ENCODE measurements around the gene FAM234A.

Gene FAM234A

GRCh38 chr16:285146-286055, 50.8 kb downstream of the FAM234A start:
- ChIA-PET POLR2A (no interaction called here), CTCF (no interaction called here)
- TF ChIP-seq CTBP1 (IDR thresholded peaks at IDR 0.05; ENCODE audit: borderline replicate concordance): no peak
- no peak for TF ChIP-seq L3MBTL2 (conservative IDR thresholded peaks at IDR 0.05)
- no peak for TF ChIP-seq SP1 (IDR thresholded peaks at IDR 0.05)
- no peak for TF ChIP-seq NFRKB (IDR thresholded peaks at IDR 0.05)
- TF ChIP-seq FOXA1 (IDR thresholded peaks at IDR 0.05): no peak
- TF ChIP-seq, protein P1, sequence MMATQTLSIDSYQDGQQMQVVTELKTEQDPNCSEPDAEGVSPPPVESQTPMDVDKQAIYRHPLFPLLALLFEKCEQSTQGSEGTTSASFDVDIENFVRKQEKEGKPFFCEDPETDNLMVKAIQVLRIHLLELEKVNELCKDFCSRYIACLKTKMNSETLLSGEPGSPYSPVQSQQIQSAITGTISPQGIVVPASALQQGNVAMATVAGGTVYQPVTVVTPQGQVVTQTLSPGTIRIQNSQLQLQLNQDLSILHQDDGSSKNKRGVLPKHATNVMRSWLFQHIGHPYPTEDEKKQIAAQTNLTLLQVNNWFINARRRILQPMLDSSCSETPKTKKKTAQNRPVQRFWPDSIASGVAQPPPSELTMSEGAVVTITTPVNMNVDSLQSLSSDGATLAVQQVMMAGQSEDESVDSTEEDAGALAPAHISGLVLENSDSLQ (IDR thresholded peaks at IDR 0.05): no peak
- no peak for TF ChIP-seq FOXK2 (IDR thresholded peaks at IDR 0.05)
- no peak for TF ChIP-seq LEF1 (IDR thresholded peaks at IDR 0.05; ENCODE audit: borderline replicate concordance)
- TF ChIP-seq ZNF384 (IDR thresholded peaks at IDR 0.05): no peak
- DNase-seq (ENCODE audit: extremely low spot score): no peak

GRCh38 chr16:286491-287297, 52.1 kb downstream of the FAM234A start:
- ChIA-PET CTCF (no interaction called here), POLR2A (no interaction called here)
- no peak for DNase-seq (ENCODE audit: extremely low spot score)
- no peak for TF ChIP-seq TARDBP (IDR thresholded peaks at IDR 0.05)
- no peak for TF ChIP-seq NFRKB (IDR thresholded peaks at IDR 0.05)
- no peak for TF ChIP-seq HDGF (IDR thresholded peaks at IDR 0.05; ENCODE audit: borderline replicate concordance)
- no peak for TF ChIP-seq ARNT (IDR thresholded peaks at IDR 0.05)
- TF ChIP-seq L3MBTL2 (conservative IDR thresholded peaks at IDR 0.05): no peak
- TF ChIP-seq FOXM1 (IDR thresholded peaks at IDR 0.05; ENCODE audit: borderline replicate concordance): no peak
- no peak for TF ChIP-seq CTBP1 (IDR thresholded peaks at IDR 0.05; ENCODE audit: borderline replicate concordance)
- no peak for TF ChIP-seq FOXA1 (IDR thresholded peaks at IDR 0.05)
- no peak for TF ChIP-seq ELF4 (IDR thresholded peaks at IDR 0.05)
- no peak for TF ChIP-seq BHLHE40 (IDR thresholded peaks at IDR 0.05; ENCODE audit: borderline replicate concordance)
- TF ChIP-seq ZNF384 (IDR thresholded peaks at IDR 0.05): no peak
- no peak for TF ChIP-seq LEF1 (IDR thresholded peaks at IDR 0.05; ENCODE audit: borderline replicate concordance)
- TF ChIP-seq, protein P1 (IDR thresholded peaks at IDR 0.05): no peak
- no peak for TF ChIP-seq FOXK2 (IDR thresholded peaks at IDR 0.05)
- no peak for TF ChIP-seq SUZ12 (IDR thresholded peaks at IDR 0.05)

- POLR2A ChIA-PET: no interaction called here
- no peak for DNase-seq (ENCODE audit: extremely low spot score)
- no peak for TF ChIP-seq ARNT (IDR thresholded peaks at IDR 0.05)
- TF ChIP-seq NFRKB (IDR thresholded peaks at IDR 0.05): no peak
- TF ChIP-seq LEF1 (IDR thresholded peaks at IDR 0.05; ENCODE audit: borderline replicate concordance): no peak
- TF ChIP-seq L3MBTL2 (conservative IDR thresholded peaks at IDR 0.05): no peak
- no peak for TF ChIP-seq FOXM1 (IDR thresholded peaks at IDR 0.05; ENCODE audit: borderline replicate concordance)
- TF ChIP-seq ZNF384 (IDR thresholded peaks at IDR 0.05): no peak
- TF ChIP-seq HDGF (IDR thresholded peaks at IDR 0.05; ENCODE audit: borderline replicate concordance): no peak
- no peak for TF ChIP-seq FOXA1 (IDR thresholded peaks at IDR 0.05)
- TF ChIP-seq SP1 (IDR thresholded peaks at IDR 0.05): no peak
- TF ChIP-seq SUZ12 (IDR thresholded peaks at IDR 0.05): no peak
- TF ChIP-seq, protein P1 (IDR thresholded peaks at IDR 0.05): no peak
Measured at GRCh38 chr16:287298-287811, 52.7 kb downstream of the FAM234A start.

GRCh38 chr16:287981-288920, 53.6 kb downstream of the FAM234A start:
- no peak for TF ChIP-seq ARNT (IDR thresholded peaks at IDR 0.05)
- no peak for TF ChIP-seq TARDBP (IDR thresholded peaks at IDR 0.05)
- TF ChIP-seq CTBP1 (IDR thresholded peaks at IDR 0.05; ENCODE audit: borderline replicate concordance): no peak
- TF ChIP-seq LEF1 (IDR thresholded peaks at IDR 0.05; ENCODE audit: borderline replicate concordance): no peak
- no peak for TF ChIP-seq SP1 (IDR thresholded peaks at IDR 0.05)
- no peak for TF ChIP-seq L3MBTL2 (conservative IDR thresholded peaks at IDR 0.05)
- TF ChIP-seq, protein P1 (IDR thresholded peaks at IDR 0.05): no peak
- TF ChIP-seq SUZ12 (IDR thresholded peaks at IDR 0.05): no peak
- no peak for TF ChIP-seq HDGF (IDR thresholded peaks at IDR 0.05; ENCODE audit: borderline replicate concordance)
- no peak for TF ChIP-seq ELF4 (IDR thresholded peaks at IDR 0.05)
- no peak for TF ChIP-seq FOXA1 (IDR thresholded peaks at IDR 0.05)
- no peak for TF ChIP-seq FOXM1 (IDR thresholded peaks at IDR 0.05; ENCODE audit: borderline replicate concordance)
- TF ChIP-seq NFRKB (IDR thresholded peaks at IDR 0.05): no peak
- TF ChIP-seq ZNF384 (IDR thresholded peaks at IDR 0.05): no peak
- no peak for TF ChIP-seq BHLHE40 (IDR thresholded peaks at IDR 0.05; ENCODE audit: borderline replicate concordance)
- POLR2A ChIA-PET: no interaction called here
- no peak for DNase-seq (ENCODE audit: extremely low spot score)
- CTCF ChIA-PET: no interaction called here

More at GRCh38 chr16:287298-287811, 52.7 kb downstream of the FAM234A start:
- CTCF ChIA-PET: no interaction called here
